Hepatocyte (in vitro differentiated cells): ENCODE data around the gene MAPRE3. TPM values are rescaled to one million over a fixed set of nuclear protein-coding genes. Genes with fewer than 3 reads are reported as not detected.

Source experiments
- DNase-seq: peaks from one replicate; pipeline ENCODE4 v3.0.0-alpha.2; 2016; ENCODE audit warnings: low spot score
- H2AFZ ChIP-seq: fragments of 200-600 bp; sonication (generic); 2 replicates; pipeline ENCODE4 v1.6.0; 2016; ENCODE audit warnings: antibody characterized with exemption, mild to moderate bottlenecking
- H3K27ac ChIP-seq: fragments of 200-600 bp; sonication (generic); 2 replicates; pipeline ENCODE4 v1.5.1; 2016; ENCODE audit warnings: mild to moderate bottlenecking
- H3K27me3 ChIP-seq: fragments of 200-600 bp; sonication (generic); 2 replicates; pipeline ENCODE4 v1.6.1; 2016
- H3K36me3 ChIP-seq: fragments of 200-600 bp; sonication (generic); replicated peaks from 2 replicates; pipeline ENCODE4 v1.5.1; 2016; ENCODE audit warnings: low read depth; ENCODE audit not compliant: insufficient read depth
- H3K4me1 ChIP-seq: fragments of 200-600 bp; sonication (generic); 2 replicates; pipeline ENCODE4 v1.5.1; 2016; ENCODE audit warnings: mild to moderate bottlenecking, moderate library complexity; ENCODE audit not compliant: insufficient read depth
- H3K4me2 ChIP-seq: fragments of 200-600 bp; sonication (generic); 2 replicates; pipeline ENCODE4 v1.6.0; 2016
- H3K4me3 ChIP-seq: fragments of 200-600 bp; sonication (generic); 2 replicates; pipeline ENCODE4 v1.5.1; 2016; ENCODE audit warnings: mild to moderate bottlenecking
- H3K79me2 ChIP-seq: fragments of 200-600 bp; sonication (generic); 2 replicates; pipeline ENCODE4 v1.6.0; 2017; ENCODE audit warnings: mild to moderate bottlenecking
- H3K9me2 ChIP-seq: fragments of 200-600 bp; sonication (generic); replicated peaks from 2 replicates; pipeline ENCODE4 v1.6.0; 2017; ENCODE audit warnings: mild to moderate bottlenecking; ENCODE audit not compliant: insufficient read depth
- H3K9me3 ChIP-seq: fragments of 200-600 bp; sonication (generic); 2 replicates; pipeline ENCODE4 v1.5.1; 2016; ENCODE audit warnings: low read depth, mild to moderate bottlenecking
- H4K20me1 ChIP-seq: fragments of 200-600 bp; sonication (generic); 2 replicates; pipeline ENCODE4 v1.6.0; 2016; ENCODE audit warnings: mild to moderate bottlenecking; ENCODE audit not compliant: insufficient read depth, poor library complexity, severe bottlenecking
- CTCF ChIP-seq: fragments of 200-600 bp; sonication (generic); IDR thresholded peaks from 2 replicates; pipeline ENCODE4 v1.5.1; 2016; ENCODE audit warnings: antibody characterized with exemption, mild to moderate bottlenecking; ENCODE audit not compliant: poor library complexity
- EZH2 ChIP-seq: fragments of 200-600 bp; sonication (generic); IDR thresholded peaks from 2 replicates; pipeline ENCODE4 v1.6.1; 2016; ENCODE audit warnings: antibody characterized with exemption, mild to moderate bottlenecking, borderline replicate concordance
- EZH2phosphoT487 ChIP-seq: fragments of 200-600 bp; sonication (generic); IDR thresholded peaks from one replicate; pipeline ENCODE4 v1.6.1; 2018; ENCODE audit warnings: antibody characterized with exemption, mild to moderate bottlenecking, low read depth, moderate library complexity; ENCODE audit not compliant: unreplicated experiment, severe bottlenecking
- WGBS: methylation state at CpG from one replicate; pipeline ENCODE4 v1.1.6; 2016; ENCODE audit warnings: low lambda C conversion rate; ENCODE audit errors: missing lambda C conversion rate; 5-methylcytosine and 5-hydroxymethylcytosine counted together
- polyA plus RNA-seq: library from polyadenylated mRNA; unstranded; fragments of >200 nt; fragmentation: Nextera tagmentation; extraction: Ambion mirVana; gene quantifications from 2 replicates; pipeline ENCODE4 v1.2.1, GENCODE V29; 2016
- total RNA-seq: library from RNA; depleted of rRNA; stranded (reverse); fragments of >200 nt; gene quantifications from 2 replicates; pipeline ENCODE4 v1.2.3, GENCODE V29; 2014

The MAPRE3 gene
- total and polyA plus RNA-seq, 2 experiments from 2014 or later: 8.6 to 23.6 TPM

- no peak for DNase-seq
- Histone ChIP-seq H4K20me1 (no peaks in the 10 kb centered on the region), H2AFZ (no peak overlapping the region), H3K4me2 (peak overlapping the region; percentile 28), H3K4me1 (peaks cover 18% of the 10 kb centered on the region), H3K4me3 (no peak overlapping the region), H3K36me3 (no peaks in the 10 kb centered on the region), H3K79me2 (no peaks in the 10 kb centered on the region), H3K27me3 (no peaks in the 10 kb centered on the region), H3K9me3 (no peaks in the 10 kb centered on the region), H3K27ac (peak overlapping the region; percentile 26), H3K9me2 (no peaks in the 10 kb centered on the region)
- TF ChIP-seq EZH2phosphoT487 (no peak), CTCF (no peak), EZH2 (no peak)
- 94% methylated on average over 9 of the region's 9 CpGs for WGBS
These were observed 49.0 kb downstream of the MAPRE3 start for GRCh38 chr2:27019459-27019858.

GRCh38 chr2:27019931-27020855 is 49.8 kb downstream of the MAPRE3 start:
- Histone ChIP-seq H3K79me2 (no peaks in the 10 kb centered on the region), H3K4me3 (no peak overlapping the region), H2AFZ (no peak overlapping the region), H3K36me3 (no peaks in the 10 kb centered on the region), H3K9me2 (no peaks in the 10 kb centered on the region), H3K4me2 (peak overlapping the region; percentile 28), H3K27me3 (no peaks in the 10 kb centered on the region), H3K27ac (peak overlapping the region; percentile 26), H4K20me1 (no peaks in the 10 kb centered on the region), H3K4me1 (peaks cover 18% of the 10 kb centered on the region), H3K9me3 (no peaks in the 10 kb centered on the region)
- TF ChIP-seq EZH2 (no peak), EZH2phosphoT487 (no peak), CTCF (no peak)
- 61% methylated on average over 9 of the region's 9 CpGs for WGBS
- no peak for DNase-seq

- Histone ChIP-seq H3K4me2 (no peak overlapping the region), H3K36me3 (no peaks in the 10 kb centered on the region), H3K79me2 (no peaks in the 10 kb centered on the region), H3K9me3 (no peaks in the 10 kb centered on the region), H3K27me3 (no peaks in the 10 kb centered on the region), H3K4me3 (no peak overlapping the region), H3K4me1 (peaks cover 18% of the 10 kb centered on the region), H3K9me2 (no peaks in the 10 kb centered on the region), H4K20me1 (no peaks in the 10 kb centered on the region), H3K27ac (no peak overlapping the region), H2AFZ (no peak overlapping the region)
- no peak for DNase-seq
- 60% methylated on average over 11 of the region's 11 CpGs for WGBS
- TF ChIP-seq CTCF: no peak
- TF ChIP-seq EZH2: no peak
- no peak for TF ChIP-seq EZH2phosphoT487
These were observed 51.0 kb downstream of the MAPRE3 start for GRCh38 chr2:27021253-27022049.
